GM12891 (cell line): Measurements from ENCODE around the gene CYREN.

ENCODE experiments used
- PAX5 ChIP-seq: IDR thresholded peaks from 2 replicates; pipeline ENCODE4 v1.6.1; 2011; ENCODE audit warnings: low read length, moderate library complexity, mild to moderate bottlenecking; ENCODE audit not compliant: insufficient read depth, severe bottlenecking
- POLR2A ChIP-seq: IDR thresholded peaks from 2 replicates; pipeline ENCODE4 v1.6.1; 2011; ENCODE audit warnings: low read depth, low read length, control low read depth
- POLR2AphosphoS5 ChIP-seq: IDR thresholded peaks from 2 replicates; pipeline ENCODE4 v1.6.1; 2011; ENCODE audit warnings: low read depth, low read length, control low read depth

DNA sequence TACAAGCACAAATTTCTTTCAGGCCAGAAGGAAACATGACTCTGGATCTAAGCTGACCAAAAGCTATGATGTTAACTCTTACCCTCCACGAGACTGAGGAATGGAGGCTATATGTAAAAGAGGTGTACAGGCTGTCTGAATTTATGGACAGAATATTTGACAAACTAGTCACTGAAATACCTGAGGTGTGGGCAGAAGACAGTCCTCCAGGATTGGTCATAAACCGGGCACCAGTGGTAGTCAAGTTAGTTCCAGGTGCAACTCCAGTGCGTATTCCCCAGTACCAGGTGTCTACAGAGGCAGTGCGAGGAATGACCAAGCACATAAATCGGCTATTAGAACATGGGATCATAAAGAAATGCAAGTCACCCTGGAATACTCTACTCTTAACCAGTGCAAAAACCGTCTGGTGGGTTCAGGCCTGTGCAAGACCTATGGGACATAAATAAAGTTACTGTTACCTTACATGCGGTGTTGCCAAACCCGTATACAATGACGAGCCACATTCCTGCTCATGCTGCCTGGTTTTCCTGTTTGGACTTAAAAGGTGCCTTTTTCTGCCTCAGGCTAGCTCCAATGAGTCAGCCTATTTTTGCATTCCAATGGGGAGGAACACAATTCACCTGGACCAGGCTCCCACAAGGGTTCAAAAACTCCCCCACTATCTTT lies 6.7 kb upstream of the CYREN start:
- TF ChIP-seq POLR2A (no peak), POLR2AphosphoS5 (no peak), PAX5 (no peak)
